GM12891 (cell line): Measurements from ENCODE around the gene NPAS4.

ENCODE experiments used
- PAX5 ChIP-seq: IDR thresholded peaks from 2 replicates; pipeline ENCODE4 v1.6.1; 2011; ENCODE audit warnings: low read length, moderate library complexity, mild to moderate bottlenecking; ENCODE audit not compliant: insufficient read depth, severe bottlenecking
- POLR2A ChIP-seq: IDR thresholded peaks from 2 replicates; pipeline ENCODE4 v1.6.1; 2011; ENCODE audit warnings: low read depth, low read length, control low read depth
- POLR2AphosphoS5 ChIP-seq: IDR thresholded peaks from 2 replicates; pipeline ENCODE4 v1.6.1; 2011; ENCODE audit warnings: low read depth, low read length, control low read depth
- POU2F2 ChIP-seq: IDR thresholded peaks from 2 replicates; pipeline ENCODE4 v1.6.1; 2011; ENCODE audit warnings: low read depth, mild to moderate bottlenecking, control low read depth, low read length, moderate library complexity
- SPI1 ChIP-seq: IDR thresholded peaks from 2 replicates; pipeline ENCODE4 v1.6.1; 2011; ENCODE audit warnings: low read depth, low read length, control low read depth
- TAF1 ChIP-seq: IDR thresholded peaks from 2 replicates; pipeline ENCODE4 v1.6.1; 2011; ENCODE audit warnings: low read depth, low read length, control low read depth

GRCh38 chr11:66468691-66469090, 47.9 kb downstream of the NPAS4 start:
- no peak for TF ChIP-seq TAF1
- TF ChIP-seq SPI1 = no peak
- no peak for TF ChIP-seq POU2F2
- no peak for TF ChIP-seq POLR2AphosphoS5
- TF ChIP-seq POLR2A = no peak
- no peak for TF ChIP-seq PAX5
